Bronchial smooth muscle cell (primary cell): ENCODE results near the gene ARMH3. TPM values are rescaled to one million over a fixed set of nuclear protein-coding genes. Genes with fewer than 3 reads are reported as not detected.

ENCODE experiments used
- total RNA-seq: library from RNA; depleted of rRNA; stranded (reverse); fragments of >200 nt; gene quantifications from 2 replicates; pipeline ENCODE4 v1.2.1, GENCODE V29; 2014

Gene ARMH3, protein sequence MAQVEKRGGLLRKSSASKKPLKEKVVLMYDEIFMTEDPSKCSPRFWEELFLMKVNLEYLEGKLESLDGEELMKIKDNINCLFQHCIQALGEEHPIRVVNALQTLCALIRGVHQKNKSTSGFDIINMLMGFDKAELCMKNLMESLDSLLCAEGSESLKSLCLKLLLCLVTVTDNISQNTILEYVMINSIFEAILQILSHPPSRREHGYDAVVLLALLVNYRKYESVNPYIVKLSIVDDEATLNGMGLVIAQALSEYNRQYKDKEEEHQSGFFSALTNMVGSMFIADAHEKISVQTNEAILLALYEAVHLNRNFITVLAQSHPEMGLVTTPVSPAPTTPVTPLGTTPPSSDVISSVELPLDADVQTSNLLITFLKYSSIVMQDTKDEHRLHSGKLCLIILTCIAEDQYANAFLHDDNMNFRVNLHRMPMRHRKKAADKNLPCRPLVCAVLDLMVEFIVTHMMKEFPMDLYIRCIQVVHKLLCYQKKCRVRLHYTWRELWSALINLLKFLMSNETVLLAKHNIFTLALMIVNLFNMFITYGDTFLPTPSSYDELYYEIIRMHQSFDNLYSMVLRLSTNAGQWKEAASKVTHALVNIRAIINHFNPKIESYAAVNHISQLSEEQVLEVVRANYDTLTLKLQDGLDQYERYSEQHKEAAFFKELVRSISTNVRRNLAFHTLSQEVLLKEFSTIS
- total RNA-seq = 9.3 and 9.4 TPM in 2 replicates

GRCh38 chr10:102055647-102056419 is at the start of gene ARMH3:
TSS of gene ARMH3 (minus strand) at chr10:102056173. CDS start at chr10:102040114, 16,059 bp downstream.

GRCh38 chr10:102064868-102065560 is 9.0 kb upstream of the ARMH3 start, which contains the start of gene HPS6:
TSS of gene HPS6 (plus strand) at chr10:102065349. CDS start at chr10:102065475, 126 bp downstream.

GRCh38 chr10:101843032-101844021 is 212.6 kb downstream of the ARMH3 start, which contains the start of gene KCNIP2:
TSS of gene KCNIP2 (minus strand) at chr10:101843800. CDS start at chr10:101843568, 232 bp downstream.

GRCh38 chr10:101818119-101818871 is 237.7 kb downstream of the ARMH3 start, which contains the start of gene OGA:
TSS of gene OGA (minus strand) at chr10:101818444. CDS start at chr10:101818022, 422 bp downstream.

Other genes with a start within 250 kb of the ARMH3 start
- 98.1 and 109 TPM in 2 replicates for gene OGA, start 237.7 kb downstream of the ARMH3 start, total RNA-seq
- 0.32 and 1.3 TPM in 2 replicates for gene KCNIP2, start 212.4 kb downstream of the ARMH3 start, total RNA-seq
- gene HPS6, start 9.2 kb upstream of the ARMH3 start, total RNA-seq = 18.4 and 22.4 TPM in 2 replicates
- 46.8 and 66.1 TPM in 2 replicates for gene LDB1, start 64.2 kb upstream of the ARMH3 start, total RNA-seq
- gene PPRC1, start 76.9 kb upstream of the ARMH3 start, total RNA-seq = 7.3 and 9.2 TPM in 2 replicates
- 13.1 and 14.4 TPM in 2 replicates for gene NOLC1, start 96.2 kb upstream of the ARMH3 start, total RNA-seq
- 0.47 and 0.69 TPM in 2 replicates for gene ELOVL3, start 170.1 kb upstream of the ARMH3 start, total RNA-seq
- 0.16 TPM in 1 of 2 replicates, not detected in the other for gene PITX3, start 185.3 kb upstream of the ARMH3 start, total RNA-seq
- 17.0 and 18.6 TPM in 2 replicates for gene GBF1, start 189.4 kb upstream of the ARMH3 start, total RNA-seq